Caco-2 (cell line): Measurements from ENCODE around the gene SYNPO2. TPM values are rescaled to one million over a fixed set of nuclear protein-coding genes. Genes with fewer than 3 reads are reported as not detected.

ENCODE experiments used
- BruUV-seq: library from RNA; stranded (reverse); fragments of 400-500 nt; replicated peaks from 2 replicates; lab custom pipeline; 2021; lab: Mats Ljungman, UMichigan
- CTCF ChIA-PET: fragments of 300-600 bp; sonication (Branson Sonifier 250); formaldehyde crosslinking; loops from one replicate; lab custom pipeline; 2022; ENCODE audit warnings: antibody characterized with exemption; lab: Charles Lee
- POLR2A ChIA-PET: fragments of 300-600 bp; sonication (Branson Sonifier 250); formaldehyde crosslinking; loops from one replicate; lab custom pipeline; 2022; ENCODE audit warnings: antibody characterized with exemption; lab: Charles Lee
- DNase-seq, 2 experiments: peaks; one replicate each; pipeline versions ENCODE4 v3.0.0 to v3.0.0-alpha.2; 2020 to 2022
- H3K27me3 ChIP-seq: replicated peaks from 2 replicates; pipeline ENCODE4 v1.6.0; 2011; ENCODE audit warnings: low read length; ENCODE audit not compliant: control insufficient read depth, insufficient read depth
- H3K36me3 ChIP-seq: 2 replicates; pipeline ENCODE4 v1.5.1; 2011; ENCODE audit warnings: low read length; ENCODE audit not compliant: control insufficient read depth, insufficient read depth
- H3K4me1 ChIP-seq: fragments of 250-450 bp; sonication (Bioruptor Pico); 2 replicates; pipeline ENCODE4 v1.5.1; 2020; ENCODE audit warnings: mild to moderate bottlenecking
- H3K4me3 ChIP-seq: 2 replicates; pipeline ENCODE4 v1.5.1; 2011; ENCODE audit warnings: low read depth, mild to moderate bottlenecking, control low read depth, low read length
- H3K9me3 ChIP-seq: fragments of 250-450 bp; sonication (Bioruptor Pico); 2 replicates; pipeline ENCODE4 v1.5.1; 2020; ENCODE audit warnings: mild to moderate bottlenecking, moderate library complexity
- H3K27ac Mint-ChIP-seq: one replicate; pipeline ENCODE4 v1.8.0; 2022; ENCODE audit warnings: mixed read lengths; ENCODE audit not compliant: unreplicated experiment
- H3K27me3 Mint-ChIP-seq: one replicate; pipeline ENCODE4 v1.8.0; 2022; ENCODE audit warnings: mixed read lengths; ENCODE audit not compliant: insufficient read depth, unreplicated experiment
- H3K36me3 Mint-ChIP-seq: one replicate; pipeline ENCODE4 v1.8.0; 2022; ENCODE audit warnings: mild to moderate bottlenecking, mixed read lengths; ENCODE audit not compliant: insufficient read depth, unreplicated experiment
- H3K4me1 Mint-ChIP-seq: one replicate; pipeline ENCODE4 v1.8.0; 2022; ENCODE audit warnings: low read depth, mixed read lengths; ENCODE audit not compliant: unreplicated experiment
- H3K4me3 Mint-ChIP-seq: one replicate; pipeline ENCODE4 v1.8.0; 2022; ENCODE audit warnings: mild to moderate bottlenecking, moderate library complexity, mixed read lengths; ENCODE audit not compliant: unreplicated experiment
- H3K9me3 Mint-ChIP-seq: one replicate; pipeline ENCODE4 v1.8.0; 2022; ENCODE audit warnings: mixed read lengths; ENCODE audit not compliant: unreplicated experiment
- CTCF ChIP-seq, 2 experiments: fragments of 200-600 bp in 1 of 2; IDR thresholded peaks; 1 replicate in 1 of 2; 2 replicates in 1 of 2; pipeline versions ENCODE4 v1.5.1 to v1.8.0; 2011 to 2022; ENCODE audit warnings: antibody characterized with exemption in 1 of 2, control low read depth in 1 of 2, inconsistent platforms in 1 of 2, low read depth in 1 of 2, low read length in 1 of 2, mild to moderate bottlenecking in 1 of 2, moderate library complexity in 1 of 2; ENCODE audit not compliant: insufficient read depth in 1 of 2, severe bottlenecking in 1 of 2, unreplicated experiment in 1 of 2
- intact Hi-C: fragments of 100-400 bp; cut with micrococcal nuclease; formaldehyde crosslinking; loops from one replicate; pipeline ENCODE4 v1.10.0; 2022; ENCODE audit not compliant: unreplicated experiment
- total RNA-seq: library from RNA; stranded (reverse); gene quantifications from 2 replicates; pipeline ENCODE4 v1.2.3, GENCODE V29; 2022

Gene SYNPO2
- total RNA-seq, 1 experiment from 2014 or later = 0.16 TPM

- no peaks in the 10 kb centered on the region for H3K36me3 ChIP-seq
- CTCF ChIA-PET = no interaction called here
- POLR2A ChIA-PET = no interaction called here
- intact Hi-C loops = no loop called here
- H3K4me3 Mint-ChIP-seq = no peak overlapping the region
- H3K27me3 Mint-ChIP-seq = peaks cover 14% of the 10 kb centered on the region
- H3K4me1 Mint-ChIP-seq = no peaks in the 10 kb centered on the region
- no peaks in the 10 kb centered on the region for H3K4me1 ChIP-seq
- no peak overlapping the region for H3K27ac Mint-ChIP-seq
- BruUV-seq = no TSS peak
- H3K27me3 ChIP-seq = no peaks in the 10 kb centered on the region
- H3K4me3 ChIP-seq = no peak overlapping the region
- H3K9me3 ChIP-seq = no peaks in the 10 kb centered on the region
- DNase-seq = no peak
- no peaks in the 10 kb centered on the region for H3K36me3 Mint-ChIP-seq
- no peak for TF ChIP-seq CTCF (IDR thresholded peaks at IDR 0.05; ENCODE audit: insufficient read depth in 1 of 2, low read depth in 1 of 2, low read length in 1 of 2, severe bottlenecking in 1 of 2, unreplicated experiment in 1 of 2)
- H3K9me3 Mint-ChIP-seq = no peaks in the 10 kb centered on the region
Measured at GRCh38 chr4:118947095-118947494, 58.4 kb downstream of the SYNPO2 start.

- intact Hi-C loops = no loop called here
- no peak overlapping the region for H3K27ac Mint-ChIP-seq
- ChIA-PET CTCF (no interaction called here), POLR2A (no interaction called here)
- no TSS peak for BruUV-seq
- no peaks in the 10 kb centered on the region for H3K36me3 Mint-ChIP-seq
- H3K27me3 Mint-ChIP-seq = peaks cover 12% of the 10 kb centered on the region
- no peak overlapping the region for H3K4me3 Mint-ChIP-seq
- Histone ChIP-seq H3K27me3 (no peaks in the 10 kb centered on the region), H3K4me1 (no peaks in the 10 kb centered on the region), H3K4me3 (no peak overlapping the region), H3K9me3 (no peaks in the 10 kb centered on the region), H3K36me3 (no peaks in the 10 kb centered on the region)
- no peak for DNase-seq
- no peaks in the 10 kb centered on the region for H3K4me1 Mint-ChIP-seq
- TF ChIP-seq CTCF (IDR thresholded peaks at IDR 0.05; ENCODE audit: insufficient read depth in 1 of 2, low read depth in 1 of 2, low read length in 1 of 2, severe bottlenecking in 1 of 2, unreplicated experiment in 1 of 2) = no peak
- H3K9me3 Mint-ChIP-seq = no peaks in the 10 kb centered on the region
Measured at GRCh38 chr4:118948545-118949144, 60.0 kb downstream of the SYNPO2 start.

- no TSS peak for BruUV-seq
- Mint-ChIP-seq H3K36me3 (no peaks in the 10 kb centered on the region), H3K4me1 (no peaks in the 10 kb centered on the region), H3K4me3 (no peak overlapping the region), H3K27me3 (peaks cover 17% of the 10 kb centered on the region), H3K9me3 (no peaks in the 10 kb centered on the region), H3K27ac (no peak overlapping the region)
- Histone ChIP-seq H3K27me3 (no peaks in the 10 kb centered on the region), H3K4me3 (no peak overlapping the region), H3K9me3 (no peaks in the 10 kb centered on the region), H3K4me1 (no peaks in the 10 kb centered on the region), H3K36me3 (no peaks in the 10 kb centered on the region)
- DNase-seq = no peak
- intact Hi-C loops = no loop called here
- no peak for TF ChIP-seq CTCF (IDR thresholded peaks at IDR 0.05; ENCODE audit: insufficient read depth in 1 of 2, low read depth in 1 of 2, low read length in 1 of 2, severe bottlenecking in 1 of 2, unreplicated experiment in 1 of 2)
- ChIA-PET CTCF (no interaction called here), POLR2A (no interaction called here)
Measured at GRCh38 chr4:118950224-118950623, 61.6 kb downstream of the SYNPO2 start.
